Measurements from ENCODE around the gene SIL1. TPM values are rescaled to one million over a fixed set of nuclear protein-coding genes. Genes with fewer than 3 reads are reported as not detected.

SIL1 gene
- total RNA-seq, 2 donors from 2014 or later, result 17.2 to 20.2 TPM

DNA sequence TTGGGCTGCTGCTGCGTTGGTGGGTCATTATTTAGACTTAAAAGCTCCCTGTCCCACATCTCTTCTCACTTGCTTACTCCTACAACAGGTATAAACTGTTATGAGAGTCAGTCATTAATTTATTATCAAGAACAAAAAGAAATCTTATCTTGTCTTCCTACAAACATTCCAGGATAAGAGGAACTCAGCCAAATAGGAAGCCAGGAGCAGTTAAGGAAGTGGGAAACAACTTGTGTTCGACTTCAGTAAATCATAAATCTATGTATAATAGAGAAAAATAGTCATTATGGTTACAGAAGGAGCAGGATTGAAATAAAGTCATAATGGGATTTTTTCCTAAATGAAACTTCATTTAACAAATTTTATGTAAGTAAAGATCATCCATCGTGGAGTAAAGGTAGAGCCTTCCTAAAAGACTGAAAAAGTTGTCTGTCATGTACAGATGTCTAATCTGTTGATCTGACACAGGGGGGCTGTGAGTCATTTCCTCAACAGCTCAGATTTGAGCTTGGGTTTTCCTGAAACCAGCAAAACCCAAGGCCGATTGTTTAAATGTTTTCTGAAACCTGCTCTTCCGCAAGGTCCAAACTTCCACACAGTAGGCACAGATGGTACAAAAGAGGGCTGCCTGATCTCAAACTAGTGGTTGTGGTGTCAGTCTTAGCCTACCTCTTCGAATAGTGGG is 297.7 kb downstream of the SIL1 start:
- H3K27me3 Mint-ChIP-seq (ENCODE audit: insufficient read depth), result no peaks in the 10 kb centered on the region
- Histone ChIP-seq H3K9ac (ENCODE audit: extremely low read depth, low read length, poor library complexity, severe bottlenecking) (no peak overlapping the region), H3K4me1 (ENCODE audit: control insufficient read depth, insufficient read depth, low read length) (no peaks in the 10 kb centered on the region), H3K9me3 (ENCODE audit: control insufficient read depth, low read length) (no peaks in the 10 kb centered on the region), H3K27ac (ENCODE audit: low read depth, low read length) (no peak overlapping the region), H3K27me3 (ENCODE audit: control insufficient read depth, insufficient read depth, low read length, poor library complexity, severe bottlenecking) (no peaks in the 10 kb centered on the region), H3K4me3 (ENCODE audit: low read length) (no peak overlapping the region), H3K36me3 (ENCODE audit: control insufficient read depth, insufficient read depth, low read length) (peaks cover 81% of the 10 kb centered on the region)
- H3K4me3 Mint-ChIP-seq, result no peak overlapping the region
- peaks cover 2% of the 10 kb centered on the region for H3K4me1 Mint-ChIP-seq
- peaks cover 69% of the 10 kb centered on the region for H3K36me3 Mint-ChIP-seq (ENCODE audit: low read depth)
- no peaks in the 10 kb centered on the region for H3K9me3 Mint-ChIP-seq
- H3K27ac Mint-ChIP-seq, result peak overlapping the region; percentile 6
- WGBS, 2 experiments (ENCODE audit: insufficient coverage in 1 of 2, insufficient read length in 1 of 2), result 97 to 100% methylated on average over 3 to 6 of the region's 6 CpGs
- no peak for DNase-seq
- TF ChIP-seq, protein P1, sequence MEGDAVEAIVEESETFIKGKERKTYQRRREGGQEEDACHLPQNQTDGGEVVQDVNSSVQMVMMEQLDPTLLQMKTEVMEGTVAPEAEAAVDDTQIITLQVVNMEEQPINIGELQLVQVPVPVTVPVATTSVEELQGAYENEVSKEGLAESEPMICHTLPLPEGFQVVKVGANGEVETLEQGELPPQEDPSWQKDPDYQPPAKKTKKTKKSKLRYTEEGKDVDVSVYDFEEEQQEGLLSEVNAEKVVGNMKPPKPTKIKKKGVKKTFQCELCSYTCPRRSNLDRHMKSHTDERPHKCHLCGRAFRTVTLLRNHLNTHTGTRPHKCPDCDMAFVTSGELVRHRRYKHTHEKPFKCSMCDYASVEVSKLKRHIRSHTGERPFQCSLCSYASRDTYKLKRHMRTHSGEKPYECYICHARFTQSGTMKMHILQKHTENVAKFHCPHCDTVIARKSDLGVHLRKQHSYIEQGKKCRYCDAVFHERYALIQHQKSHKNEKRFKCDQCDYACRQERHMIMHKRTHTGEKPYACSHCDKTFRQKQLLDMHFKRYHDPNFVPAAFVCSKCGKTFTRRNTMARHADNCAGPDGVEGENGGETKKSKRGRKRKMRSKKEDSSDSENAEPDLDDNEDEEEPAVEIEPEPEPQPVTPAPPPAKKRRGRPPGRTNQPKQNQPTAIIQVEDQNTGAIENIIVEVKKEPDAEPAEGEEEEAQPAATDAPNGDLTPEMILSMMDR (conservative IDR thresholded peaks at IDR 0.05), result no peak

DNA sequence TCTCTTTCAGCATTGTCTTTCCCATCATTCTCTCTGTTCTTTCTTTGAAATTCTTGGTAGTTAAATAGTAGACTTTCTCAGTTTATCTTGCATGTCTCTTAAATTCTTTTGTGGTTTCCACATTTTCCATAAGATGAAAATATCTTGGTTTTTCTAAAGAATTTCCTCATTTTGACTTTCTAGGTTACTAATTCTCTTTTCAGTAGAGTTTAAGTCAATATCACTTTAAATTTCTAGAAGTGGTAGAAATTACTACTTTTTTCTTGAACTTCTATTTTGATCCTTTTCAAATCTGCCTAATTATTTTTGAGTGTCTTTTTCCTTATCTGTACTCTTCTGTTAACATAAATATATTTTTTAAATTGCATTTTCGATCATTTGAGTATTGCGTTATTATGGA is 299.4 kb downstream of the SIL1 start:
- H3K36me3 ChIP-seq (ENCODE audit: control insufficient read depth, insufficient read depth, low read length), result peaks cover 81% of the 10 kb centered on the region
- Mint-ChIP-seq H3K9me3 (no peaks in the 10 kb centered on the region), H3K4me1 (peaks cover 2% of the 10 kb centered on the region), H3K27ac (no peak overlapping the region), H3K27me3 (ENCODE audit: insufficient read depth) (no peaks in the 10 kb centered on the region), H3K36me3 (ENCODE audit: low read depth) (peaks cover 61% of the 10 kb centered on the region), H3K4me3 (no peak overlapping the region)
- no peak overlapping the region for H3K4me3 ChIP-seq (ENCODE audit: low read length)
- 93% methylated on average over 2 of the region's 2 CpGs; no CpG with 5 or more reads in 1 of the 2 experiments for WGBS, 2 experiments (ENCODE audit: insufficient coverage in 1 of 2, insufficient read length in 1 of 2)
- no peak for DNase-seq
- no peaks in the 10 kb centered on the region for H3K4me1 ChIP-seq (ENCODE audit: control insufficient read depth, insufficient read depth, low read length)
- no peak overlapping the region for H3K9ac ChIP-seq (ENCODE audit: extremely low read depth, low read length, poor library complexity, severe bottlenecking)
- H3K27me3 ChIP-seq (ENCODE audit: control insufficient read depth, insufficient read depth, low read length, poor library complexity, severe bottlenecking), result no peaks in the 10 kb centered on the region
- no peaks in the 10 kb centered on the region for H3K9me3 ChIP-seq (ENCODE audit: control insufficient read depth, low read length)
- H3K27ac ChIP-seq (ENCODE audit: low read depth, low read length), result no peak overlapping the region
- TF ChIP-seq, protein P1 (conservative IDR thresholded peaks at IDR 0.05), result no peak

DNA sequence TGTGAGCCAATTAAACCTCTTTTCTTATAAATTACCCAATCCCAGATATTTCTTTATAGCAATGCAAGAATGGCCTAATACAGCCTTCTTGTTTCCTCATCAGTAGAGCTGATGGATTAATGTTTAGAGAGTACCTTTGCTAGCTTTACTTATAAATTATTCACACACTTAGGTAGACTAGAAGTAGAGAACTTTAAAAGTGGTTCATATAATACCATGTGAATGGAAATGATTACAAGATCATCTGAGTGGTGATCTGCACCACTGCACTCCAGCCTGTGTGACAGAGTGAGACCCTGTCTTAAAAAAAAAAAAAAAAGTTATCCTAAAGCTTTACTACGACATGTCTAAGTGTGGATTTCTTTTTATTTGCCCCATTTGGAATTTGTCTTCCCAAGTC is 299.9 kb downstream of the SIL1 start:
- H3K4me3 Mint-ChIP-seq, result no peak overlapping the region
- H3K9me3 ChIP-seq (ENCODE audit: control insufficient read depth, low read length), result no peaks in the 10 kb centered on the region
- H3K36me3 Mint-ChIP-seq (ENCODE audit: low read depth), result peaks cover 57% of the 10 kb centered on the region
- 100% methylated on average over 1 of the region's 1 CpG; no CpG with 5 or more reads in 1 of the 2 experiments for WGBS, 2 experiments (ENCODE audit: insufficient coverage in 1 of 2, insufficient read length in 1 of 2)
- TF ChIP-seq, protein P1 (conservative IDR thresholded peaks at IDR 0.05), result no peak
- no peaks in the 10 kb centered on the region for H3K9me3 Mint-ChIP-seq
- H3K27me3 ChIP-seq (ENCODE audit: control insufficient read depth, insufficient read depth, low read length, poor library complexity, severe bottlenecking), result no peaks in the 10 kb centered on the region
- no peak overlapping the region for H3K9ac ChIP-seq (ENCODE audit: extremely low read depth, low read length, poor library complexity, severe bottlenecking)
- peaks cover 77% of the 10 kb centered on the region for H3K36me3 ChIP-seq (ENCODE audit: control insufficient read depth, insufficient read depth, low read length)
- H3K27me3 Mint-ChIP-seq (ENCODE audit: insufficient read depth), result no peaks in the 10 kb centered on the region
- no peaks in the 10 kb centered on the region for H3K4me1 ChIP-seq (ENCODE audit: control insufficient read depth, insufficient read depth, low read length)
- H3K27ac Mint-ChIP-seq, result no peak overlapping the region
- no peak for DNase-seq
- H3K4me1 Mint-ChIP-seq, result peaks cover 2% of the 10 kb centered on the region
- no peak overlapping the region for H3K4me3 ChIP-seq (ENCODE audit: low read length)
- no peak overlapping the region for H3K27ac ChIP-seq (ENCODE audit: low read depth, low read length)

Other genes with a start within 250 kb of the SIL1 start
- gene MATR3, start 95.4 kb upstream of the SIL1 start, total RNA-seq, result 100 to 1,000 TPM; 250 to 279 TPM
- gene PAIP2, start 143.5 kb upstream of the SIL1 start, total RNA-seq, result 100 to 1,000 TPM; 128 to 142 TPM
- gene SLC23A1, start 184.9 kb upstream of the SIL1 start, total RNA-seq, result under 1 TPM; 0.35 to 0.93 TPM
- gene MZB1, start 191.5 kb upstream of the SIL1 start, total RNA-seq, result under 1 TPM; 0.57 to 0.60 TPM
- 1 to 10 TPM; 4.8 to 6.6 TPM for gene PROB1, start 196.7 kb upstream of the SIL1 start, total RNA-seq
- 10 to 100 TPM in 1 of 2 donors, 1 to 10 TPM in 1; 9.8 to 10.6 TPM for gene SPATA24, start 205.7 kb upstream of the SIL1 start, total RNA-seq
- 10 to 100 TPM; 21.8 to 26.6 TPM for gene DNAJC18, start 241.2 kb upstream of the SIL1 start, total RNA-seq

Data from endodermal cell (in vitro differentiated cells).